ENCODE data around the gene PA2G4.
"Not testable (repeated sequence)": the region's sequence is repeated elsewhere in the genome, so short reads cannot be mapped to it uniquely, and the experiment has no call there.

Gene PA2G4

GRCh38 chr12:56145217-56145616 is 40.9 kb downstream of the PA2G4 start:
- no peak for DNase-seq
- TF ChIP-seq GATA1 (IDR thresholded peaks at IDR 0.05; ENCODE audit: low read depth, low read length) (no peak), POLR2A (IDR thresholded peaks at IDR 0.05; ENCODE audit: low read length) (no peak)

GRCh38 chr12:56146492-56147460 is 42.4 kb downstream of the PA2G4 start:
- no peak for TF ChIP-seq POLR2A (IDR thresholded peaks at IDR 0.05; ENCODE audit: low read length)
- no peak for TF ChIP-seq GATA1 (IDR thresholded peaks at IDR 0.05; ENCODE audit: low read depth, low read length)
- DNase-seq, result no peak

- peak in 1 of 2 experiments; percentile 76 for DNase-seq
- TF ChIP-seq GATA1 (IDR thresholded peaks at IDR 0.05; ENCODE audit: low read depth, low read length) (no peak), POLR2A (IDR thresholded peaks at IDR 0.05; ENCODE audit: low read length) (no peak)
Observed at GRCh38 chr12:56150563-56150962, 46.2 kb downstream of the PA2G4 start.

GRCh38 chr12:56151672-56152131 is 47.3 kb downstream of the PA2G4 start:
- TF ChIP-seq POLR2A (IDR thresholded peaks at IDR 0.05; ENCODE audit: low read length), result no peak
- no peak for TF ChIP-seq GATA1 (IDR thresholded peaks at IDR 0.05; ENCODE audit: low read depth, low read length)
- DNase-seq, result peak; percentile 71 to 78

GRCh38 chr12:56152132-56152755 is 47.9 kb downstream of the PA2G4 start, which contains the start of gene MYL6B:
Gene MYL6B (plus strand): TSS chr12:56152587. CDS start chr12:56153919, 1,332 bp downstream.
- TF ChIP-seq GATA1 (IDR thresholded peaks at IDR 0.05; ENCODE audit: low read depth, low read length) (no peak), POLR2A (IDR thresholded peaks at IDR 0.05; ENCODE audit: low read length) (peak; percentile 76)
- peak; percentile 92 to 95 for DNase-seq

- TF ChIP-seq GATA1 (IDR thresholded peaks at IDR 0.05; ENCODE audit: low read depth, low read length) (no peak), POLR2A (IDR thresholded peaks at IDR 0.05; ENCODE audit: low read length) (no peak)
- DNase-seq, result no peak
Observed at GRCh38 chr12:56152756-56153677, 48.7 kb downstream of the PA2G4 start.

- no peak for TF ChIP-seq GATA1 (IDR thresholded peaks at IDR 0.05; ENCODE audit: low read depth, low read length)
- no peak for TF ChIP-seq POLR2A (IDR thresholded peaks at IDR 0.05; ENCODE audit: low read length)
Observed at GRCh38 chr12:56153678-56154065, 49.3 kb downstream of the PA2G4 start.

GRCh38 chr12:56154246-56154771 is 50.0 kb downstream of the PA2G4 start:
- DNase-seq, result no peak
- no peak for TF ChIP-seq POLR2A (IDR thresholded peaks at IDR 0.05; ENCODE audit: low read length)
- no peak for TF ChIP-seq GATA1 (IDR thresholded peaks at IDR 0.05; ENCODE audit: low read depth, low read length)

More at GRCh38 chr12:56153678-56154065, 49.3 kb downstream of the PA2G4 start:
- no peak for DNase-seq

GRCh38 chr12:56154818-56155217 is 50.5 kb downstream of the PA2G4 start:
- DNase-seq, result no peak
- TF ChIP-seq GATA1 (IDR thresholded peaks at IDR 0.05; ENCODE audit: low read depth, low read length) (no peak), POLR2A (IDR thresholded peaks at IDR 0.05; ENCODE audit: low read length) (no peak)

GRCh38 chr12:56155256-56155845 is 51.0 kb downstream of the PA2G4 start:
- DNase-seq, result no peak
- TF ChIP-seq POLR2A (IDR thresholded peaks at IDR 0.05; ENCODE audit: low read length), result no peak
- TF ChIP-seq GATA1 (IDR thresholded peaks at IDR 0.05; ENCODE audit: low read depth, low read length), result no peak

- DNase-seq, result not testable (repeated sequence)
Observed at GRCh38 chr12:56156464-56157200, 52.3 kb downstream of the PA2G4 start.

Data from erythroblast (primary cell).